ENCODE data around the gene PDLIM7. TPM values are rescaled to one million over a fixed set of nuclear protein-coding genes. Genes with fewer than 3 reads are reported as not detected.
A peak's percentile ranks its signal among the peaks of the same experiment; 100 is the strongest.

PDLIM7 gene
- total and polyA plus RNA-seq, 2 of the 4 experiments (the other 2 are of a cell fraction) = 70.4 to 534 TPM

GRCh38 chr5:177458912-177459350, 38.5 kb downstream of the PDLIM7 start:
- ATAC-seq (ENCODE audit: low read depth) (no peak), DNase-seq (peak; percentile 45)
- no peak overlapping the region for H3K4me3 ChIP-seq (ENCODE audit: insufficient read depth, low read depth, low read length)
- no peaks in the 10 kb centered on the region for H3K9me3 ChIP-seq (ENCODE audit: control insufficient read depth, insufficient read depth, low read length)
- TF ChIP-seq FOS (IDR thresholded peaks at IDR 0.05; ENCODE audit: low read depth, low read length) (no peak), POLR2A (IDR thresholded peaks at IDR 0.05; ENCODE audit: low read depth, low read length) (no peak), RAD21 (IDR thresholded peaks at IDR 0.05; ENCODE audit: low read length) (no peak), MAFK (IDR thresholded peaks at IDR 0.05; ENCODE audit: low read depth, low read length) (no peak), SMC3 (IDR thresholded peaks at IDR 0.05; ENCODE audit: low read depth, low read length) (no peak), MXI1 (IDR thresholded peaks at IDR 0.05; ENCODE audit: borderline replicate concordance, low read depth, low read length) (no peak), MAZ (IDR thresholded peaks at IDR 0.05; ENCODE audit: borderline replicate concordance, low read depth, low read length) (no peak), RFX5 (IDR thresholded peaks at IDR 0.05; ENCODE audit: low read depth, low read length) (no peak), BHLHE40 (IDR thresholded peaks at IDR 0.05; ENCODE audit: low read depth, low read length) (no peak), CHD1 (IDR thresholded peaks at IDR 0.05; ENCODE audit: low read depth, low read length) (no peak), NFE2L2 (IDR thresholded peaks at IDR 0.05; ENCODE audit: low read depth, low read length) (no peak), CEBPB (IDR thresholded peaks at IDR 0.05; ENCODE audit: low read depth, low read length) (no peak), RCOR1 (IDR thresholded peaks at IDR 0.05; ENCODE audit: insufficient replicate concordance, low read length) (no peak)
- TF ChIP-seq, protein P1, sequence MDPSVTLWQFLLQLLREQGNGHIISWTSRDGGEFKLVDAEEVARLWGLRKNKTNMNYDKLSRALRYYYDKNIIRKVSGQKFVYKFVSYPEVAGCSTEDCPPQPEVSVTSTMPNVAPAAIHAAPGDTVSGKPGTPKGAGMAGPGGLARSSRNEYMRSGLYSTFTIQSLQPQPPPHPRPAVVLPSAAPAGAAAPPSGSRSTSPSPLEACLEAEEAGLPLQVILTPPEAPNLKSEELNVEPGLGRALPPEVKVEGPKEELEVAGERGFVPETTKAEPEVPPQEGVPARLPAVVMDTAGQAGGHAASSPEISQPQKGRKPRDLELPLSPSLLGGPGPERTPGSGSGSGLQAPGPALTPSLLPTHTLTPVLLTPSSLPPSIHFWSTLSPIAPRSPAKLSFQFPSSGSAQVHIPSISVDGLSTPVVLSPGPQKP (IDR thresholded peaks at IDR 0.05; ENCODE audit: borderline replicate concordance, low read depth, low read length) = no peak
- TF ChIP-seq, protein P2, sequence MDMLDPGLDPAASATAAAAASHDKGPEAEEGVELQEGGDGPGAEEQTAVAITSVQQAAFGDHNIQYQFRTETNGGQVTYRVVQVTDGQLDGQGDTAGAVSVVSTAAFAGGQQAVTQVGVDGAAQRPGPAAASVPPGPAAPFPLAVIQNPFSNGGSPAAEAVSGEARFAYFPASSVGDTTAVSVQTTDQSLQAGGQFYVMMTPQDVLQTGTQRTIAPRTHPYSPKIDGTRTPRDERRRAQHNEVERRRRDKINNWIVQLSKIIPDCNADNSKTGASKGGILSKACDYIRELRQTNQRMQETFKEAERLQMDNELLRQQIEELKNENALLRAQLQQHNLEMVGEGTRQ (IDR thresholded peaks at IDR 0.05; ENCODE audit: low read depth, low read length) = no peak
- TF ChIP-seq, protein P3, sequence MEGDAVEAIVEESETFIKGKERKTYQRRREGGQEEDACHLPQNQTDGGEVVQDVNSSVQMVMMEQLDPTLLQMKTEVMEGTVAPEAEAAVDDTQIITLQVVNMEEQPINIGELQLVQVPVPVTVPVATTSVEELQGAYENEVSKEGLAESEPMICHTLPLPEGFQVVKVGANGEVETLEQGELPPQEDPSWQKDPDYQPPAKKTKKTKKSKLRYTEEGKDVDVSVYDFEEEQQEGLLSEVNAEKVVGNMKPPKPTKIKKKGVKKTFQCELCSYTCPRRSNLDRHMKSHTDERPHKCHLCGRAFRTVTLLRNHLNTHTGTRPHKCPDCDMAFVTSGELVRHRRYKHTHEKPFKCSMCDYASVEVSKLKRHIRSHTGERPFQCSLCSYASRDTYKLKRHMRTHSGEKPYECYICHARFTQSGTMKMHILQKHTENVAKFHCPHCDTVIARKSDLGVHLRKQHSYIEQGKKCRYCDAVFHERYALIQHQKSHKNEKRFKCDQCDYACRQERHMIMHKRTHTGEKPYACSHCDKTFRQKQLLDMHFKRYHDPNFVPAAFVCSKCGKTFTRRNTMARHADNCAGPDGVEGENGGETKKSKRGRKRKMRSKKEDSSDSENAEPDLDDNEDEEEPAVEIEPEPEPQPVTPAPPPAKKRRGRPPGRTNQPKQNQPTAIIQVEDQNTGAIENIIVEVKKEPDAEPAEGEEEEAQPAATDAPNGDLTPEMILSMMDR (conservative IDR thresholded peaks at IDR 0.05; ENCODE audit: low read depth, low read length) = no peak
- H2AK5ac ChIP-seq (ENCODE audit: low read depth, low read length) = no peak overlapping the region
- no peak overlapping the region for H2AFZ ChIP-seq (replicated peaks; ENCODE audit: low read length, poor library complexity)
- H3K4ac ChIP-seq (ENCODE audit: low read depth, low read length) = no peak overlapping the region
- no peaks in the 10 kb centered on the region for H3K9me1 ChIP-seq (ENCODE audit: insufficient read depth, low read length)
- no peak overlapping the region for H4K91ac ChIP-seq (ENCODE audit: insufficient read depth, low read depth, low read length)
- no peak overlapping the region for H3K9ac ChIP-seq (ENCODE audit: low read depth, low read length)
- no peak overlapping the region for H3K27ac ChIP-seq (ENCODE audit: insufficient read depth, low read length)
- H2BK20ac ChIP-seq (ENCODE audit: low read depth, low read length) = no peak overlapping the region
- peaks cover 11 to 31% of the 10 kb centered on the region in 2 experiments for H3K79me1 ChIP-seq (ENCODE audit: low read depth in 1 of 2, low read length in 2 of 2)
- H2BK120ac ChIP-seq (ENCODE audit: low read depth, low read length) = no peak overlapping the region
- H3K23ac ChIP-seq (ENCODE audit: low read depth, low read length) = no peak overlapping the region
- POLR2A ChIA-PET (ENCODE audit: unreplicated experiment) = no interaction called here
- no peak overlapping the region for H4K5ac ChIP-seq (ENCODE audit: low read depth, low read length)
- H2BK15ac ChIP-seq (ENCODE audit: low read depth, low read length) = no peak overlapping the region
- H3K56ac ChIP-seq (ENCODE audit: extremely low read depth, insufficient read depth, low read length) = no peak overlapping the region
- no peak overlapping the region for H3K18ac ChIP-seq (ENCODE audit: low read depth, low read length)
- 93% methylated on average over 7 of the region's 14 CpGs; no CpG with 5 or more reads in 1 of the 2 experiments for WGBS, 2 experiments (ENCODE audit: extremely low coverage in 2 of 2, insufficient read length in 1 of 2)
- in situ Hi-C loops (cut with MboI; ENCODE audit: low sequenced_read_pairs) (no loop called here), intact Hi-C loops (cut with micrococcal nuclease) (no loop called here), dilution Hi-C loops (cut with HindIII; ENCODE audit: low sequenced_read_pairs, unreplicated experiment) (no loop called here)
- H3K4me2 ChIP-seq (ENCODE audit: low read depth, low read length) = no peak overlapping the region
- H3K4me1 ChIP-seq (ENCODE audit: control insufficient read depth, insufficient read depth, low read length) = peaks cover 7% of the 10 kb centered on the region
- H3K36me3 ChIP-seq (ENCODE audit: control insufficient read depth, insufficient read depth, low read length) = peaks cover 59% of the 10 kb centered on the region
- no peak overlapping the region for H4K8ac ChIP-seq (ENCODE audit: low read depth in 2 of 2, low read length in 2 of 2)
- no peak overlapping the region for H2AK9ac ChIP-seq (replicated peaks; ENCODE audit: low read depth, low read length, poor library complexity)
- BruUV-seq (replicated peaks) = no TSS peak
- H3K14ac ChIP-seq (replicated peaks; ENCODE audit: low read depth, low read length) = no peak overlapping the region
- peaks cover 79% of the 10 kb centered on the region for H4K20me1 ChIP-seq (ENCODE audit: insufficient read depth, low read length)
- H2BK5ac ChIP-seq (ENCODE audit: low read depth, low read length, poor library complexity, severe bottlenecking) = no peak overlapping the region
- CTCF ChIA-PET = no interaction called here
- H3K27me3 ChIP-seq (ENCODE audit: control insufficient read depth, insufficient read depth, low read length) = no peaks in the 10 kb centered on the region

Data from IMR-90 (cell line).